GM21390 (cell line): ENCODE measurements around the gene CPA4.

Source experiments
- ATAC-seq: cut with Tn5 transposase; IDR thresholded peaks from one replicate; pipeline ENCODE4 v1.9.1; 2021; ENCODE audit not compliant: unreplicated experiment

Gene CPA4

DNA sequence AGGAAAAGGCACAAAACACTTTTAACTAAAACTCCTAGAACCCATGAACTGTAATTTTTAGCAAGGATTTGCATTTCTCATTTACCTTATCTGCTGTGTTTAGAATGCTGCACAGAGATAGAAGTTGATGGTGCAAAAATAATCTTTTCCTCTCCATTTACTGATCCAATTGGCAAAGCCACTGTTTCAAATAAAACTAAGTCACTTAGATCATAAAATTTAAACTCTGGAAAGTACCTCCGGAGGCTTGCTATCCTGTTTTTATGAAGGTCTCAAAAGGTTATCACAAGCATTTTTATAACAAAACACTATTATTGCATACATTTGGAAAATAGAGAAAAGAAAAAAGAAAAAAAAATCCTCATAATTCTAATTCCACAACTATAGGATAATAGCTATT is 18.7 kb upstream of the CPA4 start:
- ATAC-seq: no peak

DNA sequence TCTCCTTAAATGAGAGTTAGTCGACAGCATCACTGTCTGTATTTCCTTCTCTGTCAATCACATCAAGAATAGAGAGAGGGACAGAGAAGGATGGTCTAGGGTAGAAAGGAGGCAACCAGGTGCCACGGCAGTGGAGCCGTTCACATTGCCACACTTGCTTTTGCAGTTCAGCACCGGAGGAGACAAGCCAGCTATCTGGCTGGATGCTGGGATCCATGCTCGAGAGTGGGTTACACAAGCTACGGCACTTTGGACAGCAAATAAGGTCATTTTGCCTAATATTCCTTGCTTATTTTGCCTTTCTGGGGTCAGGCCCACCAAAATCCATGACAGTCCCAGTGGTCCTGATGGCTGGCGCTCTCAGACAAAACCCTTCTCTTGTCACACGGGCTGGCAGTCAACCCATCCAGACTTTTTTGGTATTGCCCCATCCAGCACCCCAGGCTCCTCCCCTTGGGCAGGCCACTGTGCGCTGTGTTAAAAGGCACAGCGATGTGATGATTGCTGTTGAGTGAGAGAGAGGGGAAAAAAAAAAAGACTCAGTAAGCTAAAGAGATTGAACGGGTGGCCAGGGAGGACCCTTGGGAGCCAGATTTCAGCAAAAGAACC is 17.9 kb upstream of the CPA4 start:
- ATAC-seq: no peak

- no peak for ATAC-seq
Measured at GRCh38 chr7:130275826-130276297, 17.1 kb upstream of the CPA4 start.

DNA sequence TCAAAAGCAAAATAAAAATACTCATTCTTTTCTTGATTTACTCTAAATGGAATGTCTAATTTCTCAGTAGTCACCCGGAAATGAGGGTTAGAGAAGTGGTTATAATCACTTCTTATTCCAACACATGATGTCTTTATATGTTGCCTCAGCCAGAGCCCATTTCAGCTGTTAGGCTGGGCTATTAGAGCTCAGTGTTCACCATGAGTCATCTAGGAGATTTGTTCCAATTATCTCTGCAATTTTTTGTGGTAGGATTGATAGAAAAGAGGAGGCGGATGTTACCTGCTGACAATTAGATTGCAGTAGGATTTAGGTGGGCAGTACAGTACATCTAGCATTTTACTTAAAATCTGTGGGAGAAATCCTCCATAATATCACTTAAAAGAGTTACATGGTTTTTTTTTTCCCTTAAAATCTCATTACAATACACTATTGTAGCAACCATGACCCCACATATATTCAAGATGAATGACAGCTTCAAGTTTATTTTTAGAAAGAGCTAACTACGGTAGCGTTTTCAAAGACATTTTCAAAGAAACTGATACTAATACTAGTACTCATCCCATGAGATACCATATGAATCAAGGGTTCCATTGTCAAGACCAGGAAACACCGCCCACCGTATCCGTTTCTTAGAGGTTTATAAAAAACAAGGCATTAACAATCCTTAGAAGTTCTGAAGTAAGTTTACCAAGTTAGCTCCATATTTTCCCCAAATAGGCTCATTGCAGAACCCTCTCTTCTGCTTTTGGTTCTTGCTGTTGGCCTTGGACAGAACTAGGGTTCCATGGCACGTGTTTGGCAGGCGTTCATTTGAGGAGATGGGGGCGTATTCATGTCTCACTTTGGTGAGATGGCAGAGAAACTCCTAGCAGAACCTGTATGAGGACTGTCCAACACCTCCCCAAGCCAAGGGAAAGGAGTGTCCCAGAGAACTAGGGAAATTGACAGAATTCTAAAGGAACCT is 15.9 kb upstream of the CPA4 start:
- ATAC-seq: no peak

DNA sequence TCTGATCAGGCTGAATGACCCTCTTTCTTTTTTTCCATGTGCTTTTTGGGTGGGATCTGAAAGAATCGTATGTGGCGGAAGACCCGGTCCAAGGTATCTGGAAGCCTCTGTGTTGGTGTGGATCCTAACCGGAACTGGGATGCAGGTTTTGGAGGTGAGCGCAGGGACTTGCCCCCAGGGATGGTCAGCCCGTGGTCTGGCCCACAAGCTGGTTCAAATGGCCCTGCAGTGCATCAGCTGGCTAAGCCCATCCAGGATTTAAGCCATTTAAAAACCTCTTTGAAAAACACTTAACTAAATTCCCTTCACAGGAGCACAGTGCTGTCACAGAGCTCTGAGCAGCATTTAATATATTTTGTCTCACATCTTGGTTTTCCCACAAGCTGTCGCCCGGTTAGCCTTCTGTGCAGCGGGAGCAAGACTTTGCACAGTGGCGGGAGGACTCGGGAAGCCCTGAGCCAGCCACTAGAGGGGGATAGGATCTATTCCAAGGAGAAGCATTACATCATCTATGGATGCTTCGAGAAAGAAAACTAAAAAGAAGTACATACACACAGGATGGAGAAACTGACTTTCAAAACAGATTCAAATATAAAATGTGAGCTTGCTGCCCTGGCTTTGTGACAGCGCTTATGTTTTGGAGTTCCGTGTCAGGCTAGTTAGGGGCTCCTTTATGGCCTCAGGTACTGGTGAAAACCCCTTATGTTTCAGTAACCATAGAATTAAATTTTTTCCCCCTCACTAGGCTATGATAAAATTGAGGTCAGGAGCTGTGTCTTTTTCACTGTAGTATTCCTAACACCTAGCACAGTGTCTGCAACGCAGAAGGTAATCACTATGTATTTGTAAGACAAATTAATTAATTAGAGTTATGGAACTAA is 15.0 kb upstream of the CPA4 start:
- no peak for ATAC-seq

DNA sequence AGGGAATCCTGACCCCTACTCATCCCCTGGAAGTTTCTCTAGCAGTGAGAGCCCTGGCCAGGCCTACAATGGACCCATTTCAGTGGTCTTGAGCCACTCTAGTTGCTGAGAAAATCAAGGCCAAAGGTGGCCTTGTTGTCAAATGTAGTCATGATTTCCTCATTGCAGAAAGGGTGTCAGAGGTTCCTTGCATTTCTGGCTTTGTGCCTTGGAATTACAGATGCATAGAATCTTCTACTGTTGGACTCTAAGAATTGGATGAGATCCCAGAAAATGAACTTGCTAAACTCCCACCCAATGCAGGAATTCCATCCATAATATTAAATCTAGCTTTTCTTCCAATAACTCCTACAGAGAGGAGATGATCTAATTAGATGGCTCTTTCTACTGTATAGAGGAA is 14.1 kb upstream of the CPA4 start:
- ATAC-seq: no peak

GRCh38 chr7:130279286-130279685 is 13.7 kb upstream of the CPA4 start:
- ATAC-seq: no peak

DNA sequence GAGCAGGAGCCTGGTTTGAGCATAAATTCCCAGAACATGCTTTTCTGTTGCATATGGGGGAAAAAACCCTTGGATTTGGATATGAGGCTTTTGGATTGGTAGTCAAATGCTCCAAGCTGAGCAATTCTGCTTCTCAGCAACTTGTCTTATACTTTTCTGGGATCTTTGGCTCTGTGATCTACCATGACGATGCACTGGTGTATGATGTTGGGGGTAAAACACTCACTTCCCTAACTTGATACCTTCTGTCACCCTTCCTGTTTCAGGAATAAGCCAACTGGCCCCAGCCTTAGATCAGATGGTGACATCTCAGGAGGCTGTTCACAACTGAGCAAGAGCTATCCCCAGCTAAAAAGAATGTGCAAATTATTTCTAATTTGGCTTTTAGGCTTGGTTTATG is 13.1 kb upstream of the CPA4 start:
- no peak for ATAC-seq

GRCh38 chr7:130281260-130281659 is 11.7 kb upstream of the CPA4 start:
- ATAC-seq: no peak

DNA sequence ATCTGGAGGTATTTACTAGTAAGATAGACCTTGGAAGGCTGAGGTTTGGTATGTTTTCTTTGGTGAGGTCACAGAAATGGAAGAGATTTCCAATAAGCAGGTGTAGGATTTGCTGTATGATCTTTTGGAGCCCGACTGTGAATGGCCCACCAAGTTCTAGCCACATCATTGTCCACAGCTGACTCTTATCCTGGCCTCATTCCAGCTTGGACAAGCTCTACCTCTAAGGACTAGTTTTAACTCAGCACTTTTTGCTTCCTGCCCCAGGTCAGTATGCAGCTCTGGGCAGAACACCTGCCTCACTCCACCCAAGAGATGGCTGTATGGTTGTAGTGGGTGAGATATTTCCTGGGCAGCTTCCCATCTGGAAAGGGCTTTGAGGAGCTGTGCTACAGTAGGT is 6.1 kb upstream of the CPA4 start:
- ATAC-seq: no peak

GRCh38 chr7:130288168-130288567 is 4.8 kb upstream of the CPA4 start:
- no peak for ATAC-seq

- ATAC-seq: no peak
Measured at GRCh38 chr7:130288829-130289228, 4.1 kb upstream of the CPA4 start.

DNA sequence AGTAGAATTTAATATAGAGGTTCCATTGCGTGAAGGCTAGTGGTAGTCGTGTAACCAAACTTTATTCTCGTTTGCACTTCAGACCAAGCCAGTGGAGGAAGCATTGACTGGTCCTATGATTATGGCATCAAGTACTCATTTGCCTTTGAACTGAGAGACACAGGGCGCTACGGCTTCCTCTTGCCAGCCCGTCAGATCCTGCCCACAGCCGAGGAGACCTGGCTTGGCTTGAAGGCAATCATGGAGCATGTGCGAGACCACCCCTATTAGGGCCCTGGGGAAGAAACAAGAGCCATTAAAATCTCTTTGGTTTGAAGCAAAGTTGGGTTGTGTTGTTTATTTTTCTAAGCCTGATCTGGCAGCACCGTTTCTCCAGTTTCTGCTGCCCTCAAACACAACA is 3.5 kb upstream of the CPA4 start:
- no peak for ATAC-seq

- no peak for ATAC-seq
Measured at GRCh38 chr7:130290745-130291144, 2.2 kb upstream of the CPA4 start.

- ATAC-seq: no peak
Measured at GRCh38 chr7:130293521-130293920, 560 bp downstream of the CPA4 start.

- no peak for ATAC-seq
Measured at GRCh38 chr7:130294314-130294713, 1.4 kb downstream of the CPA4 start.

GRCh38 chr7:130296221-130296951 is 3.4 kb downstream of the CPA4 start:
- ATAC-seq: no peak

GRCh38 chr7:130297628-130298543 is 4.9 kb downstream of the CPA4 start:
- ATAC-seq: no peak

DNA sequence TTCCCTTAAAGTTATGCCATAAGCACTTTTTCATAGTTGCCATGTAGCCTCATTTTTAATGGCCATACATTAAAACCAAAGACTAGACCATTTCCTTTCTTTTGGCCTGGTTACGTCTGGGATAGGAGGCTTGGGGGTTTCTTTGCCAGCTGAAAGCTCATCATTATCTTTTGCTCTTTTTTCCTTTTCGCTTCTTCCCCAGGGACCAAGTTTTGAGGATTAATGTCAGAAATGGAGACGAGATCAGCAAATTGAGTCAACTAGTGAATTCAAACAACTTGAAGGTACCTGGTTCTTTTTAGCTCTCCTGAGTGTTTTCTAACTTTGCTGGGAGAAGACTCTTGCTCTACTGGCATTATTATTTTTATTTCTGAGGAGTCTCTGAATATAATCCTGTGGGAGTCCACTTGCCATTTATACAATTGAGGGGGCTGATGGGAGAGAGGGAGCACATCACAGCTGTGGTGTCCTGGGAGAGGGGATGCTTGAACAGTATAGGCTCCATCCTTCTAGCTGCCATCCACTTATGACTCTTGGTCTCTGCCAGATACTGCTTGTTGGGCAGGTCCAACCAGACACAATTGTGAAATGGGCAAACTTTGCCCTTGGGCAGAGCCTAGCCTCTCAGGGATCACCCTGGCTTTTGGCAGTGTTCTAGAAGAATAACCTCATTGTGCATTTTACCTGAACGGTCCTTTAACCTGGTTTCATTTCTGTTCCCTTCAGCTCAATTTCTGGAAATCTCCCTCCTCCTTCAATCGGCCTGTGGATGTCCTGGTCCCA is 5.8 kb downstream of the CPA4 start:
- no peak for ATAC-seq
